HG02884 (cell line): ENCODE data around the gene SDF2L1.
A peak's percentile ranks its signal among the peaks of the same experiment; 100 is the strongest.
"Not testable (repeated sequence)": the region's sequence is repeated elsewhere in the genome, so short reads cannot be mapped to it uniquely, and the experiment has no call there.

Source experiments
- ATAC-seq: cut with Tn5 transposase; IDR thresholded peaks from one replicate; pipeline ENCODE4 v1.9.1; 2021; ENCODE audit warnings: mild to moderate bottlenecking, moderate library complexity; ENCODE audit not compliant: unreplicated experiment

Gene SDF2L1, protein sequence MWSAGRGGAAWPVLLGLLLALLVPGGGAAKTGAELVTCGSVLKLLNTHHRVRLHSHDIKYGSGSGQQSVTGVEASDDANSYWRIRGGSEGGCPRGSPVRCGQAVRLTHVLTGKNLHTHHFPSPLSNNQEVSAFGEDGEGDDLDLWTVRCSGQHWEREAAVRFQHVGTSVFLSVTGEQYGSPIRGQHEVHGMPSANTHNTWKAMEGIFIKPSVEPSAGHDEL

GRCh38 chr22:21641789-21642583 is at the start of gene SDF2L1:
SDF2L1 (plus strand) TSS chr22:21642302; CDS start chr22:21642337, 35 bp downstream.
- ATAC-seq, result peak; percentile 89

DNA sequence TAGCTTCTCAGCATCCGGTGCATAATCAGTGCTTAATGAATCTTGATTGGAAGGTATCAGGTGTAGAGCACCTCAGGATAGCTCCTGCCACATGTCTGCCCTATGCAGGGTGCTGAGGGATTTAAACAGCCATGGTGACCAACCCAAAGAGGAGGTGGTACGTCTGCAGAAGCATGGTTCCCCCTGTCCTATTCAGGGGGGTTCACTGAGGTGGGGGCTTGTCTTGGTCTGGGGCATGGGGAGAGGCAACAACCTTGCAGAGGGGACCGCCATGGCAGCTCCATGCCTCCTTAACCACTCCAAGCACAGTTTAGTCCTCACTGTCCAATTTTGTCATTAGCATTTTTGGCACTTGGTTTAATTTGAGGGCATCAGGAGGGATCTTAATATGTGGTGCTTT is 49.7 kb upstream of the SDF2L1 start:
- ATAC-seq, result no peak

DNA sequence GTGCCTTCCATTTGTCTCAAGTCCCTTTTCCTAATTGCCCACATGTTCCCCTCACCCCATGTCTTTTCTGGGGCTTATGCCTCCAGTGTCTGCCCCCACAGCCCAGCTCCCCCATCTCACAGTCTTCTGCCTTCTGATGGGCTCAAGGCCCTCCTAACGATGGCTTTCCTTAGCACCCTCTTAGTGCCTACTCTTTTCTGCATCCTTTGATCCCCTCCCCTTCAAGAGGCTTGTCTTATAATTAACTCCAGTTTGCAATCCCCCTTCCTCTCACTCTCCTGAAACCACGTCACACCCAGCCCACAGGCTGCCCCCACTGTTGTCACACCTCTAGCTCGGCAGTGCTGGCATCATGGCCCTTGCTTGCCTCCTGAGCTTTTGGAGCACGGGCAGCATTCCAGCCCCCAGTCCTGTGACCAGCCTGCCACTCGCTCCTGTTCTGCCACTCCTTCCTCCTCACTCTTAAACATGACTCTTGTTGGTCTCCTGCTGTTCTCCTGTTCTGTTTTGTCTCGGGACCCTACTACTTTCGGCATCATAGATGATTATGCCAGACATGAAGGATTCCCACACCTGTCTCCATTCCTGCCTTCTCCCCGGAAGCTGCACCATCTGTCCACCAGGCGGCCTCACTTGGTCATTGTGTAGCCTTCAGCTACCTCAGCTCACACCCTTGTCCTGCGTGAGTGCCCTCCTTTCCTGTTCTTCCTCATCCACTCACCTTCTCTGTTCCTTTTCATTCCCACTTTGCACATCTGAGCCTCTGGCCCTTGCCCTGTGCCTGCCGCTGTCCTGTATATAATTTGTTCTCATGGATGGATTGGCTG is 48.5 kb upstream of the SDF2L1 start:
- no peak for ATAC-seq

- no peak for ATAC-seq
These were observed 47.1 kb upstream of the SDF2L1 start for GRCh38 chr22:21594865-21595452.

GRCh38 chr22:21596356-21597135 is 45.6 kb upstream of the SDF2L1 start:
- not testable (repeated sequence) for ATAC-seq

DNA sequence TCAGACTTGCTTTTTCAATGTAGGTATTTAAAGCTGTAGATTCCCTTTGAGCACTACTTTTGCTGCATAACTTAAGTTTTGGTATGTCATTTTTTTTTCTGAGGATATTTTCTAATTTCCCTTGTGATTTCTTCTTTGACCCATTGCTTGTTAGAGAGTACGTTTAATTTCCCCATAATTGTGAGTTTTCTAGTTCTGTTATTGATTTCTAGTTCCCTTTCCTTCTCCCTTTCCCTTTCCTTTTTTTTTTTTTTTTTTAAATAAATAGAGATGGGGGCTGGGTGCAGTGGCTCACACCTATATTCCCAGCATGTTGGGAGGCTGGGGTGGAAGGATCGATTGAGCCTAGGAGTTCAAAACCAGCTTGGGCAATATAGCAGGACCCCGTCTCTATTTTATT is 43.8 kb upstream of the SDF2L1 start:
- no peak for ATAC-seq

GRCh38 chr22:21599053-21599893 is 42.8 kb upstream of the SDF2L1 start:
- ATAC-seq, result no peak

DNA sequence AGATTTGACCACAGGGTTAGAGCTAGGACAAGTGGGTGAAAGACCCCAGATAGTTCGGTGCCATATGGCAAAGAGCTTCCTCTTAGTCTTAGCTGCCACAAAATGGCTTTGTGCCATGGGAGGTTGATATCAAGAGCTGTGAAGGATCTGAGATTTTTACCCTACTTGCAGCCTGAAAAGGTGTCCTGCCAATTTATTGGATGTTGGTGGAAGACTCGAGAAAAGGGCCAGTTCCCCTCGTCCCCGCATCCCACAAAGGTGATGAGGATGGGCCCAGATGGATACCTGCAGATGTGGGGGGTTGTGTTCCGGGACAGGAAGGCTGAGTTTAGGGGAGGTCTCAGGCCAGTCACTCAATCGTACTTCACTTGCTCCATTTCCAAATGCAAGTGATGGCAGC is 39.5 kb upstream of the SDF2L1 start:
- ATAC-seq, result no peak

DNA sequence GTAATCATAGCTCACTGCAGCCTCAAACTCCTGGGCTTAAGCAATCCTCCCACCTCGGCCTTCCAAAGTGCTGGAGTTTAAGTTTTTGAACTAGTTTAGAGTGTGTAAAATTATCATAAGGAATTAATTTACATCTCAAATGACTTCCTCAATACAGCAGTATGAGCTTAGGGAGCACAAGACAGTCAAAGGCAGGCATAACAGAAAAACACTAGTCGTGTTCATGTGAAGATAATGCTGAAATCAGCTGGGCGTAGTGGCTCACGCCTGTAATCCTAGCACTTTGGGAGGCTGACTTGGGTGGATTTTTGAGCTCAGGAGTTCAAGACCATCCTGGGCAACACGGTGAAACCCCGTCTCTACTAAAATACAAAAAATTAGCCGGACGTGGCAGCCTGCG is 38.1 kb upstream of the SDF2L1 start:
- ATAC-seq, result no peak

- no peak for ATAC-seq
These were observed 36.1 kb upstream of the SDF2L1 start for GRCh38 chr22:21605887-21606564.

GRCh38 chr22:21606775-21607174 is 35.3 kb upstream of the SDF2L1 start:
- ATAC-seq, result no peak

- not testable (repeated sequence) for ATAC-seq
These were observed 32.4 kb upstream of the SDF2L1 start for GRCh38 chr22:21609556-21610157.

DNA sequence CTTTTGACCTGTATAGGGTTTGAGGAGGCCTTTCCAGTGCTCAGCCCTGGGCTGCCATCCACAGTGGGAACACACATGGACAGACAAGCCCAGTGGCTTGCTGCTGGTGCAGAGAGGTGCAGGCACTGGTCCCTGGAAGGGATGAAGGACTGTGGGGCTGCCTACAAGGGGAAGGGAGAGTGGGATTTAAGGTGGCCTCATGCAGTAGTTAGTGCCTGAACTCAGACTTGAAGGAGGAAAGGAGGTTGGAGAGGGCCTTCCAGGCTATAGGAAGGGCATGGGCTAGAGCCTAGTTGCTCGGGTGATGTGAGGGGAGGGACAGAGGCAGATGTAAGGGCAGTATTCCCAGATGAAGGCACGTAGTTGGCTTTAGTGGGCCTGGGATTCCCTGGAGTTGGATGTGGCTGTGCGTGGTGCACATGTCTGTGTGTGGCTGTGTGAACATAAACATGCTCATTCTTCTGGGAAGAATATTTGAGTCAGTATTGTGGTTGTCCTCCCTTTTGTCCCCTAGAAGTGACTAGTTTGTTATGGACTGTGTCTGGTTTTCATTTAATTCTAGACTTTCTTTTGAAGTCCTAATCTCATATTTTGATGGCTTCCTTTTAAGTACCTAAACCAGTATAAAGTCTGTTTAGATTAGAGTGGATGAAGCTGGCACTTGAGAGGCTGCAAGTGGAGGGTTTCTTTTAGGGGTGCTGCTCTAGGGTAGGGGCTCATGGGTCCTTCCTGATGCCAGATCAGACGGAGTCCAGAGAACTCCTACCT is 30.7 kb upstream of the SDF2L1 start:
- no peak for ATAC-seq

DNA sequence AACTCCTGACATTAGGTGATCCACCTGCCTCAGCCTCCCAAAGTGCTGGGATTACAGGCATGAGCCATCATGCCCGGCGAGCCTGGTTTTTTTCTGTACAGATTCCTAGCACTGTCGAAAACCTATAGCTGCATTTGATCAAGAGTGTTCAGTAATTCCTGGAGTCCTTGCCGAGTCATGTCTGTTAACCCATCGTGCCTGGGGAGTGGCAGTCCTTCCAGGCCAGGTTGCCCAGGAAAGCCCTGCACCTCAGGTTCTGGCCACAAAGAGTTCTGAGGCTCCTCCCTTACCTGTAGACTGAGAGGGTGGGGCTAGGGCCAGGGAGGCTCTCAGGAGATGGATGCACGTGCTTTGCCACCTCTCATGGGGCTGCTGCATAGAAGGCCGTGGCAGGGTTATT is 29.2 kb upstream of the SDF2L1 start:
- no peak for ATAC-seq

DNA sequence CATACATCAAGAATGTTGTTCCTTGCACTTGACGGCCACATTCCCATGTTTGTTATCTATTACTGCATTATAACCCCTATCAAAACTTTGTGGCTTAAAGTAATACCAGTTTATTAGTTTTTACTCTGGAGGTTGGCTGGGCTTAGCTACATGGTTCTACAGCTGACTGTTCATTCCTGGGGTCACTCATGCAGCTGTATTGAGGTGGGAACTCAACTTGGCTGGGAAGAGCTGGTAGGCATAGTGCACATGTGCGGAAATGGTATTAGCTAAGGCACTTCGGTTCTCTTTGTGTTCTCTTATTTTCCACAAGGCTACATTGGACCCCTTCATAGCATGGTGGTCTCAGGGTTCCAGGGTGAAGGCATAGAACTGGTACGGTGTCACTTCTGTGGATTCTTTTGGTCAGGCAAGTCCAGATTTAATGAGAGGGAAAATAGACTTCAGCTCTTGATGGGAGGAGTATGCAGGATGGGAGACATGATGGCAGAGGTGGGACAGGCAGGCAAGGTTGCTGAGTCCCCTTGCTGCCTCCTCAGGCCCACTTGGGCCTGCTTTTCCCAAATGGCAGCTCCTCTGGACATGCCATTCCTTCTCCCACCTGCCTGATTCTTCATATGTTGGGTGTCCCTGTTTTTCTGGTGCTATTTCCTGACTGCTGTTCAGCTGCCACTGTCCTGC is 28.4 kb upstream of the SDF2L1 start:
- no peak for ATAC-seq

GRCh38 chr22:21615731-21616130 is 26.4 kb upstream of the SDF2L1 start:
- no peak for ATAC-seq

- not testable (repeated sequence) for ATAC-seq
These were observed 24.8 kb upstream of the SDF2L1 start for GRCh38 chr22:21617337-21617736.
